ENCODE data around the gene COMT.
"Not testable (repeated sequence)": the region's sequence is repeated elsewhere in the genome, so short reads cannot be mapped to it uniquely, and the experiment has no call there.

Gene COMT

GRCh38 chr22:19930551-19931486 is 10.8 kb upstream of the COMT start:
- no peak for DNase-seq

- no peak for DNase-seq
Observed at GRCh38 chr22:19931514-19931913, 10.1 kb upstream of the COMT start.

- DNase-seq = no peak
Observed at GRCh38 chr22:19932367-19933206, 9.0 kb upstream of the COMT start.

GRCh38 chr22:19933341-19934241 is 8.0 kb upstream of the COMT start:
- no peak for DNase-seq

- DNase-seq = not testable (repeated sequence)
Observed at GRCh38 chr22:19935123-19935718, 6.4 kb upstream of the COMT start.

GRCh38 chr22:19936513-19936912 is 5.1 kb upstream of the COMT start:
- no peak for DNase-seq

GRCh38 chr22:19937616-19938473 is 3.7 kb upstream of the COMT start:
- no peak for DNase-seq

GRCh38 chr22:19940536-19941364 is 822 bp upstream of the COMT start:
- DNase-seq = no peak

- no peak for DNase-seq
Observed at GRCh38 chr22:19942157-19943081, 847 bp downstream of the COMT start.

- no peak for DNase-seq
Observed at GRCh38 chr22:19943082-19944026, 1.8 kb downstream of the COMT start.

GRCh38 chr22:19948057-19948760 is 6.6 kb downstream of the COMT start:
- DNase-seq = no peak

GRCh38 chr22:19951346-19951745 is 9.8 kb downstream of the COMT start:
- DNase-seq = no peak

- DNase-seq = no peak
Observed at GRCh38 chr22:19955241-19956128, 13.9 kb downstream of the COMT start.

- DNase-seq = no peak
Observed at GRCh38 chr22:19957445-19957844, 15.9 kb downstream of the COMT start.

- DNase-seq = no peak
Observed at GRCh38 chr22:19958083-19959042, 16.8 kb downstream of the COMT start.

Data from CD4-positive, alpha-beta T cell treated with Interleukin-21 for 1 hour (primary cell).